ENCODE results near the gene CNTN1.

The CNTN1 gene

DNA sequence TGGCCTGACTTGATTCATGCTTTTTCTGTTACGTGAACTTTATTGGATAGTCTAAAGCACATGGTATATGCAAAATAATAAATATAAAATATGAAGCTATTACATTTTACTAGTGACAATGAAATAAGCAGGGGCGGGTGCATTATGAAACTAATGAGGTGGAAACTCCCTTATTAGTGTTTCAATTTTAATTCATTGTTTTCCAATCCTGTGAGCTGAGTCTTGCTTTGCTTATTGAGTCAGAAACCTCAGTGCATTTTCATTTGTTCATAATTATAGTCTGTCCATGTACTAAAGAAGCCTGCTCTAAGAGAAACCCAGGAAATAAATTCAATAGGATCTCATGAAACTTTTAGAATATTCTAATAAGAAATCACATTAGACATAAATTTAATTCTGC is 78.5 kb downstream of the CNTN1 start:
- Mint-ChIP-seq H3K27me3 (no peaks in the 10 kb centered on the region), H3K4me3 (no peak overlapping the region), H3K9me3 (no peaks in the 10 kb centered on the region), H3K36me3 (no peaks in the 10 kb centered on the region), H3K4me1 (no peaks in the 10 kb centered on the region), H3K27ac (no peak overlapping the region)
- no peak for DNase-seq
- CTCF ChIA-PET: no interaction called here

DNA sequence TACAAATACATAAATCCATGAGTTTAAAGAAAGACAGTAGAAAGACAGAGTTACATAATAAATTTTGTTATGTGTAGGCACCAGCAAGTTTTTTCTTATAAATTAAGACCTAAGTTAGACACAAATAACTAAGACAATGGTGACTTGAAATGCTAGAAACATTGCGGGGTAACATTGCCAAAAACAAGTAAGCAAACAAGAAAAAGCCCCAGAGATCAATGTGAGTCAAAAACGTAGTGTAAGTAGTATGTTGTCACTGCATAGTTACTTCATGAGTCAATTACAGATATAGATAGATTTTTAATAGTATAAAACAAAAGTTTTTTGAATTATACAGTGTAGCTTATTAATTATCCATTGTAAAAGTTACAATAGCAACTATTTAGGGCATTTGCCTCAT is 83.4 kb downstream of the CNTN1 start:
- H3K36me3 Mint-ChIP-seq: no peaks in the 10 kb centered on the region
- CTCF ChIA-PET: no interaction called here
- no peaks in the 10 kb centered on the region for H3K9me3 Mint-ChIP-seq
- no peak overlapping the region for H3K4me3 Mint-ChIP-seq
- no peak for DNase-seq
- no peaks in the 10 kb centered on the region for H3K27me3 Mint-ChIP-seq
- H3K4me1 Mint-ChIP-seq: no peaks in the 10 kb centered on the region
- no peak overlapping the region for H3K27ac Mint-ChIP-seq

- CTCF ChIA-PET: no interaction called here
- Mint-ChIP-seq H3K27me3 (no peaks in the 10 kb centered on the region), H3K9me3 (no peaks in the 10 kb centered on the region), H3K4me1 (no peaks in the 10 kb centered on the region), H3K4me3 (no peak overlapping the region), H3K36me3 (no peaks in the 10 kb centered on the region), H3K27ac (no peak overlapping the region)
- DNase-seq: no peak
Observed at GRCh38 chr12:40784102-40784501, 91.9 kb downstream of the CNTN1 start.

DNA sequence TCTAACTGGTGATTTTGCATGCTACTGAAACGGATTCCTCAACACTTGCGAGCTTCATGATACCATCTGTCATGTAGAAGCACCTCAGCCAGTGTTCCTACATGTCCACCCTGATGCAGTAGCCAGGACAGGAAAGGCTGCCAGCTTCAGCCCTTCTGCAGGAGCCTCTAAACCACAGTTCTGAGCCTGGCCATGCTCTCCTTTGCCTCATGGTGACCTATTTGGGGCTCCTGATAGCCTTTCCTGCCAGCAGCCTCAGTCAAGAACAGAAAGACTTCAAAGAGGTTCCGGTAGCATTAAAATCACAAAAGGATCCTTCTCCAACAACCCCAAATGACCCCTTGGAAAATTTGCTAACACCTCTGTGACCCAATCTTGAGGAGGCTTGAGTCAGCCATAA is 96.0 kb downstream of the CNTN1 start:
- Mint-ChIP-seq H3K27me3 (no peaks in the 10 kb centered on the region), H3K36me3 (no peaks in the 10 kb centered on the region), H3K4me3 (no peak overlapping the region), H3K4me1 (no peaks in the 10 kb centered on the region), H3K9me3 (no peaks in the 10 kb centered on the region), H3K27ac (no peak overlapping the region)
- DNase-seq: no peak
- CTCF ChIA-PET: no interaction called here

- DNase-seq: no peak
- Mint-ChIP-seq H3K36me3 (no peaks in the 10 kb centered on the region), H3K4me1 (no peaks in the 10 kb centered on the region), H3K9me3 (no peaks in the 10 kb centered on the region), H3K27ac (no peak overlapping the region), H3K27me3 (no peaks in the 10 kb centered on the region), H3K4me3 (no peak overlapping the region)
- CTCF ChIA-PET: no interaction called here
Observed at GRCh38 chr12:40792792-40793386, 100.7 kb downstream of the CNTN1 start.

GRCh38 chr12:40793471-40793870 is 101.2 kb downstream of the CNTN1 start:
- Mint-ChIP-seq H3K27me3 (no peaks in the 10 kb centered on the region), H3K4me3 (no peak overlapping the region), H3K4me1 (no peaks in the 10 kb centered on the region), H3K36me3 (no peaks in the 10 kb centered on the region), H3K9me3 (no peaks in the 10 kb centered on the region), H3K27ac (no peak overlapping the region)
- CTCF ChIA-PET: no interaction called here
- no peak for DNase-seq

GRCh38 chr12:40794087-40794486 is 101.8 kb downstream of the CNTN1 start:
- Mint-ChIP-seq H3K36me3 (no peaks in the 10 kb centered on the region), H3K9me3 (no peaks in the 10 kb centered on the region), H3K27ac (no peak overlapping the region), H3K4me1 (no peaks in the 10 kb centered on the region), H3K4me3 (no peak overlapping the region), H3K27me3 (no peaks in the 10 kb centered on the region)
- DNase-seq: no peak
- CTCF ChIA-PET: no interaction called here

GRCh38 chr12:40801082-40801481 is 108.8 kb downstream of the CNTN1 start:
- Mint-ChIP-seq H3K36me3 (no peaks in the 10 kb centered on the region), H3K9me3 (no peaks in the 10 kb centered on the region), H3K27ac (no peak overlapping the region), H3K27me3 (no peaks in the 10 kb centered on the region), H3K4me3 (no peak overlapping the region), H3K4me1 (no peaks in the 10 kb centered on the region)
- CTCF ChIA-PET: no interaction called here
- no peak for DNase-seq

GRCh38 chr12:40801861-40802260 is 109.6 kb downstream of the CNTN1 start:
- no peaks in the 10 kb centered on the region for H3K36me3 Mint-ChIP-seq
- CTCF ChIA-PET: no interaction called here
- H3K4me3 Mint-ChIP-seq: no peak overlapping the region

DNA sequence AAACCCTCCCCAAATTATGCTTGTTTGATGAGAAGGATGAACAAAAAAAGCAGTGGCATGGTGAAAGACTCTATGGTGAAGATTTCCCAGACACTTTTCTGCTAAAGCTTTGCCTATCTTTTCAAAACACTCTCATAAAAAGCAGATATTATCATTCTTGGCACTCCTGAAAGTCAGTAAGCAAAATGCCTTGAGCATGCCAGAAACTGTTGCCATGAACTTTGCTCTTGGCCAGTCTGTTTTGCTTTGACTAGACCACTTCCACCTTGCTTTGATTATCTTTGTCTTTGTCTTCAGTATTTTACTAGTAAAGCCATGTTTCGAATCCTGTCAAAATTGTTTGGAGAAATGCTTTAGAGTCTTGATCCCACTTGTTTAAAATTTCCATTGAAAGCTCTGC is 110.4 kb downstream of the CNTN1 start:
- no peak overlapping the region for H3K4me3 Mint-ChIP-seq
- H3K27ac Mint-ChIP-seq: no peak overlapping the region
- no peaks in the 10 kb centered on the region for H3K4me1 Mint-ChIP-seq
- no peak for DNase-seq
- H3K9me3 Mint-ChIP-seq: no peaks in the 10 kb centered on the region
- CTCF ChIA-PET: no interaction called here
- no peaks in the 10 kb centered on the region for H3K36me3 Mint-ChIP-seq
- H3K27me3 Mint-ChIP-seq: no peaks in the 10 kb centered on the region

More at GRCh38 chr12:40801861-40802260, 109.6 kb downstream of the CNTN1 start:
- H3K27me3 Mint-ChIP-seq: no peaks in the 10 kb centered on the region
- no peaks in the 10 kb centered on the region for H3K4me1 Mint-ChIP-seq
- DNase-seq: no peak
- no peak overlapping the region for H3K27ac Mint-ChIP-seq
- H3K9me3 Mint-ChIP-seq: no peaks in the 10 kb centered on the region

DNA sequence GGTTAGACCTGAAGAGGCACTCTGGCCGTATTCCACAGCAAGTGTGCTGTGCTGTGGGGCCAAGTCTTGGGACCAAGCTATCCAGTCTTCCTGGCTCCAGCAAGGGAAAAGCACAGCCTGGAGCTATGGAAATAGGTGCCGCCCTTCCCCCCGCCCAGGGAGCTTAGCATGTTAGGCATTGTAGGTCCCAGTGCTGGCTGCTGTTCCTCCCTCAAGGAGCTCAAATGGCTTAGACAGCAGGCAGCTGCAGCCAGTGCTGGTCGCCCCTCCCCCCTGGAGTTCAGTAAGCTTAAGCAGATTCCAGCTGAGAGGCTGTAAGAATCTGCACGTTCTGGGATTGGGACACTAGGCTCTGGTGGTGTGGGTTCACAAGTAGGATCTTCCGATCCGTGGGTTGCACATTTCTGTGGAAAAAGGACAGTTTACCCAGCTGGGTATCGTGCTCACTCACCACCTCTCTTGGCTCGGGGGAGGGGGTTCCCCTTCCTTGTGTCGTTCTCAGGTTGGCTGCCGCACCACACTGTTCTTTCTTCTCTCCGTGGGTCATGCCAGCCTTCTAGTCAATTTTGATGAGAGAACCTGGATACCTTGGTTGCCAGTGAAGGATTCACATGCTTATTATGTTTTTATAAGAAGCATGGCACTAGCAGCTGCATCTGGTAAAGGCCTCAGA is 127.3 kb downstream of the CNTN1 start:
- no peaks in the 10 kb centered on the region for H3K36me3 Mint-ChIP-seq
- H3K27me3 Mint-ChIP-seq: no peaks in the 10 kb centered on the region
- no peak overlapping the region for H3K27ac Mint-ChIP-seq
- CTCF ChIA-PET: no interaction called here
- H3K4me3 Mint-ChIP-seq: no peak overlapping the region
- DNase-seq: no peak
- H3K9me3 Mint-ChIP-seq: peaks cover 17% of the 10 kb centered on the region
- no peaks in the 10 kb centered on the region for H3K4me1 Mint-ChIP-seq

- H3K36me3 Mint-ChIP-seq: no peaks in the 10 kb centered on the region
- no peaks in the 10 kb centered on the region for H3K27me3 Mint-ChIP-seq
- no peak for DNase-seq
- H3K27ac Mint-ChIP-seq: no peak overlapping the region
- peaks cover 15% of the 10 kb centered on the region for H3K9me3 Mint-ChIP-seq
- CTCF ChIA-PET: no interaction called here
- H3K4me3 Mint-ChIP-seq: no peak overlapping the region
- no peaks in the 10 kb centered on the region for H3K4me1 Mint-ChIP-seq
Observed at GRCh38 chr12:40820794-40821484, 128.7 kb downstream of the CNTN1 start.

- no peaks in the 10 kb centered on the region for H3K36me3 Mint-ChIP-seq
- H3K9me3 Mint-ChIP-seq: no peaks in the 10 kb centered on the region
- H3K4me1 Mint-ChIP-seq: no peaks in the 10 kb centered on the region
- no peak for DNase-seq
- no peak overlapping the region for H3K4me3 Mint-ChIP-seq
- H3K27me3 Mint-ChIP-seq: no peaks in the 10 kb centered on the region
- CTCF ChIA-PET: no interaction called here
- H3K27ac Mint-ChIP-seq: no peak overlapping the region
Observed at GRCh38 chr12:40825156-40825555, 132.9 kb downstream of the CNTN1 start.

DNA sequence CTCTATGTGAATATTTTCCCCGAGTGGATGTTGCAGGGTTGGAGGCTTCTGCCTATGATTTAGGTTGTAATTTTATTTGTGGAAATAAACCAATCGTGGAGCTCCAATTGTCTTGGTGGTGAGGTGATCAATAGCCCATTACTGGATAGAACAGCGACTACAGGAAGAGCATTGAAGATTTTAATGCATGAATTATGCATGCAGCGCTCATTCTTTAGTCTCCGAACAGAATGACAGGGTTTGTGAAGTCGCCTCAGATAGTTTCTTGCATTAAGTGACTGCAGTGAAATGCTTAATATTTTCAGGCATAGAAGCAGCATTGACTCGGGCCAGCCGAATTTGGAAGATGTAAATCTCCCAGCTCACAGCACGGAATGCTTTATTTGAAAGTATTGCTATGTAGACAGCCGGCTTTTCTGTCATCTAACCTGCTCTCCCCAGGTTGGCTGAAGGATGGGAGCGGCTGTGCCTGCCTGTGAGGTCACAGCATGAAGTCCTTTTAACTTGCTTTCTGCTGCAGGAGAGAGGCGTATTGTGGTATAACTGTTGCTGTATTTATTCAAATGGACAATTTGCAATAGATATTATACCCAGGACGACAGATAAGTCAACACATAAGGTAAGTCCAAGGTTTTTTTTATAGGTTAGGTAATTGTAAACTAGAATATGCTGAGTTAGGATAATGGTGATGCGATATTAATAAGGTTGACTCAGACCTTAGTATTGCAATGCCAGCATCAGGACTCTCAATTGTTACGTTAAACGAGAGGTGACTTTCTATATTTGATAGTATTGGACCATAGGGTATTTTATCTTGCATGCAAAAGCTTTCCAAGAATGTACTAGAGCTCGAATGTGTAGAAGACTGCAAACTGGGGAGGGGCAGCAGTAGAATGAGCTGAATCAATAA is 135.7 kb downstream of the CNTN1 start:
- Mint-ChIP-seq H3K9me3 (no peaks in the 10 kb centered on the region), H3K4me1 (no peaks in the 10 kb centered on the region), H3K27me3 (no peaks in the 10 kb centered on the region), H3K4me3 (no peak overlapping the region), H3K27ac (no peak overlapping the region), H3K36me3 (no peaks in the 10 kb centered on the region)
- DNase-seq: no peak
- CTCF ChIA-PET: no interaction called here

Data from activated naive CD4-positive, alpha-beta T cell treated with anti-CD3 and anti-CD28 coated beads, Interleukin-2, amount 10 ng/mL, durations not matched to agents 7 days and 5 days (primary cell).